Smooth muscle cell of the brain vasculature (primary cell): Measurements from ENCODE around the gene EML2.
"Not testable (repeated sequence)": the region's sequence is repeated elsewhere in the genome, so short reads cannot be mapped to it uniquely, and the experiment has no call there.

ENCODE experiments used
- DNase-seq: peaks from one replicate; pipeline ENCODE4 v3.0.0-alpha.2; 2012; ENCODE audit warnings: low read depth, low spot score

The EML2 gene, protein sequence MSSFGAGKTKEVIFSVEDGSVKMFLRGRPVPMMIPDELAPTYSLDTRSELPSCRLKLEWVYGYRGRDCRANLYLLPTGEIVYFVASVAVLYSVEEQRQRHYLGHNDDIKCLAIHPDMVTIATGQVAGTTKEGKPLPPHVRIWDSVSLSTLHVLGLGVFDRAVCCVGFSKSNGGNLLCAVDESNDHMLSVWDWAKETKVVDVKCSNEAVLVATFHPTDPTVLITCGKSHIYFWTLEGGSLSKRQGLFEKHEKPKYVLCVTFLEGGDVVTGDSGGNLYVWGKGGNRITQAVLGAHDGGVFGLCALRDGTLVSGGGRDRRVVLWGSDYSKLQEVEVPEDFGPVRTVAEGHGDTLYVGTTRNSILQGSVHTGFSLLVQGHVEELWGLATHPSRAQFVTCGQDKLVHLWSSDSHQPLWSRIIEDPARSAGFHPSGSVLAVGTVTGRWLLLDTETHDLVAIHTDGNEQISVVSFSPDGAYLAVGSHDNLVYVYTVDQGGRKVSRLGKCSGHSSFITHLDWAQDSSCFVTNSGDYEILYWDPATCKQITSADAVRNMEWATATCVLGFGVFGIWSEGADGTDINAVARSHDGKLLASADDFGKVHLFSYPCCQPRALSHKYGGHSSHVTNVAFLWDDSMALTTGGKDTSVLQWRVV

GRCh38 chr19:45638930-45639729, at the start of gene EML2:
EML2 (minus strand) TSS chr19:45639397; CDS start chr19:45639376, 21 bp downstream.
- DNase-seq = no peak

- no peak for DNase-seq
These were observed 48.4 kb upstream of the EML2 start for GRCh38 chr19:45687599-45687998.

GRCh38 chr19:45685045-45685444, 45.8 kb upstream of the EML2 start:
- not testable (repeated sequence) for DNase-seq

DNA sequence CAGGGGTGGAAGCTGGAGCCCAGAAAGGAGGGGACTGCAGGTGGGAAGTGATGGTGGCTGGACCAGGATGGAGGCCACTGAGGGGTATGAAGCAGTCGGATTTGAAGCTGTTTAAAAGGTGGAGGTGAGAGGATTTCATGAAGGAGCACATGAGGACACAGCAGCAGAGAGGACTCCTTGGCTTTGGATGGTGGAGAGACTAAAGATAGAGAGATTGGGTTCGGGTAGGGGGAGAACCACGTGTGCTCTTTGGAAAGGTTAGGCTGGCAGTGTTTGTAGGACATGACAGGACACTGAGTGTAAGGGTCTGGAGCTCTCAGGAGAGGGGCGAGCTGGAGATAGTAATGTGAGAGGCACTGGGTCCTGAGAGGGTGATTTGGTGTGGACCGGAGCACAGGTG, 43.7 kb upstream of the EML2 start:
- DNase-seq = no peak

DNA sequence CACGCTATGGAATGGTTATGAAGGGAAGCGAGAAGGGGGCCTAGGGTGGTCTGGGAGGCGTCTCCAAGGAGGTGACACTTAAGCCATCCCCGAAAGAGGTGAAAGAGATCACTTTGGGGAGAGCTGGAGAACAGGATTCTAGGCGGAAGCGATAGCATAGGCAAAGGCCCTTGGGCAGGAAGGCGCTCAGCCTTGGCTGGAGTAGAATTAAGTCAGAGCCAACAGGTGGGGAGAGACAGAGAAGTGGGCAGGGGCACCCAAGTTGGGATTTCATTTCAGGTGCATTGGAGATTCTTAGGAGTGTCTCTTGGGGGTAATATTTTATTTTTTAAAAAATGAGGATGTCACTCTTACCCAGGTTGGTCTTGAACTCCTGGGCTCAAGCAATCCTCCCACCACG, 42.9 kb upstream of the EML2 start:
- DNase-seq = no peak

DNA sequence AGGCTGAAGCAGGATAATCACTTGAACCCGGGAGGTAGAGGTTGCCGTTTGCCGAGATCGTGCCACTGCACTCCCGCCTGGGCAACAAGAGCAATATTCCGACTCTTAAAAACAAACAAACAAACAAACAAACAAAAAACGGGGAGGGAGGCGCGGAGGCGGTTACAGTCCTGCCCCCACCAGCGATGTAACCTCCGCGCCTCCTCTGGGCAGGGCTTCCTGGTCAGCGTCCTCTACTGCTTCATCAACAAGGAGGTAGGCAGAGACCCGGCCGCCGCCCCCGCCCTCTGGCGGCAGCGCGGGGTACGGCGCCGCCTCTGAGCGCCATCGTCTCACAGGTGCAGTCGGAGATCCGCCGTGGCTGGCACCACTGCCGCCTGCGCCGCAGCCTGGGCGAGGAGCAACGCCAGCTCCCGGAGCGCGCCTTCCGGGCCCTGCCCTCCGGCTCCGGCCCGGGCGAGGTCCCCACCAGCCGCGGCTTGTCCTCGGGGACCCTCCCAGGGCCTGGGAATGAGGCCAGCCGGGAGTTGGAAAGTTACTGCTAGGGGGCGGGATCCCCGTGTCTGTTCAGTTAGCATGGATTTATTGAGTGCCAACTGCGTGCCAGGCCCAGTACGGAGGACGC, 42.3 kb upstream of the EML2 start:
- DNase-seq = peak; percentile 40

DNA sequence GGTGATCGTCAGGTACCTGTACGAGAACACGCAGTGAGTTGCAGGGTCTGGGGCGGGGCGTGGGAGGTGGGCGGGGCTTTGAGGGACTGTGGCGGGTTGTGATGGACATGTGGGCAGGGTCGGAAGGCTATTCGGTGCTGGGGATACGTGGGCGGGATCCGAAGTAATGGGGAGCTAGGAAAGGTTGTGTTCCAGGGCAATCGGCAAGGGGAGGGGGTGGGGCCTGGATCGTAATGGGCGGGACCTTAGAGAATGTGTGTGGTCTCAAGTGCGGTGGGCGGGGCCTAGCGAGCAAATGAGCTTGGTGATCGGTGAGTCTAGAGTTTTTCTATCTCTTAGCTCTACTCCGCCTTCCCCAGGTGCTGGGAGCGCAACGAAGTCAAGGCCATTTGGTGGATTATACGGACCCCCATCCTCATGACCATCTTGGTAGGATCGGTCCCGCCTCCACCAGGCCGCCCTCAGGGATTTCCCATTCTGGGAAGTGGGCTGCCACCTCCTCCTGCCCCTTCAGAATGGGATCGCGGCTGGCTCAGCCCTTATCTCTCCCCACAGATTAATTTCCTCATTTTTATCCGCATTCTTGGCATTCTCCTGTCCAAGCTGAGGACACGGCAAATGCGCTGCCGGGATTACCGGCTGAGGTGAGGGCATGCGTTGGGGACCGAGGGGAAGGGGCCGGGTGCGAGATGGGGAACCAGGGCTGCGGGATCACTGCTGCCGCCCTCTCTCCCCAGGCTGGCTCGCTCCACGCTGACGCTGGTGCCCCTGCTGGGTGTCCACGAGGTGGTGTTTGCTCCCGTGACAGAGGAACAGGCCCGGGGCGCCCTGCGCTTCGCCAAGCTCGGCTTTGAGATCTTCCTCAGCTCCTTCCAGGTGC, 38.4 kb upstream of the EML2 start:
- DNase-seq = peak; percentile 21

DNA sequence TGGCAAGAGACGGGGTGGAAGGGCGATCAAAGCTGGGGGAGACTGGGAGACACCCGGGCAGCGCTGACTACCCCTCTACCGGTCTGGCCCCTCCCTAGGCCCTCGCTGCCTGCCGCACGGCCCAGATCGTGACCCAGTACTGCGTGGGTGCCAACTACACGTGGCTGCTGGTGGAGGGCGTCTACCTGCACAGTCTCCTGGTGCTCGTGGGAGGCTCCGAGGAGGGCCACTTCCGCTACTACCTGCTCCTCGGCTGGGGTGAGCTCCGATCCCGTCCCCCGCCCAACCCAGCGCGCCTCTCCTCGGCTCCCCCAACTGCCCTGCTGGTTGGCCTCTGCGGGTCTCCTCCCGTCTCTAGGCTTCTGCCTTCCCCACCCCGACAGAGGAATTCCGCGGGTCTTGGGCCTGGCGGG, 37.7 kb upstream of the EML2 start:
- DNase-seq = no peak

- DNase-seq = no peak
These were observed 35.7 kb upstream of the EML2 start for GRCh38 chr19:45674946-45675345.

DNA sequence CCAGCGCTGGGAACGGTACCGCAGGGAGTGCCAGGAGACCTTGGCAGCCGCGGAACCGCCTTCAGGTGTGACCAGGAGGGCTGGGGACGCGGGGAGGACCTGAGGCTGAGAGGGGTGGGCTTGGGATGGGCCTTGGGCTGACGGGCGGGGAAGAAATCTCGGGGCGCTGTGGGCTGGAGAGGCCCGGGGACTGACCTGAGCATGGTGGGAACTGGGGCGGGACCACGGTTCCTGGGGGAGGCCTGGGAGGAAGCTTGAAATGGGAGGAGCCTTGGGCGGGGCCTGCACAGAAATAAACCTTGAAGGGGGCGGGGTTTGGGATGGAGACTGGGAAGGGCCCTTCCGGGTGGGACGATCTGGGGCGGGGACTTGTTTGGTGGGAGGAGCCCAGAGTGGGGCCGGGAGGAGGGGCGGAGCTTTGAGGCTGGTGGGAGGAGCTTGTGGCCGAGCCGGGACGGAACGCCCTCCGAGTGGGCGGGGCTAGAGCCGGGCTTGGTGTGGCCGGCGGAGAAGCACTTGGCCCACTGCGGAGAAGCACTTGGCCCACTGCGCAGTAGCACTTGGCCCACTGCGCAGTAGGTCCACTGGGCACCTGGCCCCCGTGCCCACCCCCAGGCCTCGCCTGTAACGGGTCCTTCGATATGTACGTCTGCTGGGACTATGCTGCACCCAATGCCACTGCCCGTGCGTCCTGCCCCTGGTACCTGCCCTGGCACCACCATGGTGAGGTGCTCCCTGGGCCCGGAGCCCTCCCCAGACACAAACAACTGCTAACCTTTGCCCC, 31.7 kb upstream of the EML2 start:
- DNase-seq = no peak

GRCh38 chr19:45668342-45668871, 29.2 kb upstream of the EML2 start:
- DNase-seq = no peak

GRCh38 chr19:45667620-45668341, 28.6 kb upstream of the EML2 start, which contains the start of gene GIPR:
GIPR (plus strand) TSS chr19:45668221; CDS start chr19:45669521, 1,300 bp downstream.
- no peak for DNase-seq

GRCh38 chr19:45664575-45664974, 25.4 kb upstream of the EML2 start:
- DNase-seq = no peak

GRCh38 chr19:45663800-45664199, 24.6 kb upstream of the EML2 start:
- DNase-seq = no peak

DNA sequence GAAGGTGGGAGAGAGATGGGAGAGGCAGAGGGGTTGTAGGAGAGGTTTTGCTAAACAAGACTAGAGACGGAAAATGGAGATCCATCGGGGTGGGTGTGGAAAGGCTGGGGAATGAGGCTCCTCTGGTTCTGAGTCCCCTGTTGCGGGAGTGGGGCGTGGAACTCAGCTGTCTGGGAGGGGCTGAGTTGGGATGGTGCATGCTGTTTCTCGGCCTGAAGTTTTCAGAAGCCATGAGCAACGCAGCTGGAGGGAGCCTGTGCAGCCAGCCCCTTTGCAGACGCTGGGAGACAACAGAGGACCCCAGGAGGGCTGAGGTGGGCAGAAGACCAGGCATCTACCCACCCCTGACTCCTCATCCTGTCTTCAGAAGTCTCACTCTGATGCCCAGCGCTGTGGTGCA, 21.4 kb upstream of the EML2 start:
- no peak for DNase-seq

DNA sequence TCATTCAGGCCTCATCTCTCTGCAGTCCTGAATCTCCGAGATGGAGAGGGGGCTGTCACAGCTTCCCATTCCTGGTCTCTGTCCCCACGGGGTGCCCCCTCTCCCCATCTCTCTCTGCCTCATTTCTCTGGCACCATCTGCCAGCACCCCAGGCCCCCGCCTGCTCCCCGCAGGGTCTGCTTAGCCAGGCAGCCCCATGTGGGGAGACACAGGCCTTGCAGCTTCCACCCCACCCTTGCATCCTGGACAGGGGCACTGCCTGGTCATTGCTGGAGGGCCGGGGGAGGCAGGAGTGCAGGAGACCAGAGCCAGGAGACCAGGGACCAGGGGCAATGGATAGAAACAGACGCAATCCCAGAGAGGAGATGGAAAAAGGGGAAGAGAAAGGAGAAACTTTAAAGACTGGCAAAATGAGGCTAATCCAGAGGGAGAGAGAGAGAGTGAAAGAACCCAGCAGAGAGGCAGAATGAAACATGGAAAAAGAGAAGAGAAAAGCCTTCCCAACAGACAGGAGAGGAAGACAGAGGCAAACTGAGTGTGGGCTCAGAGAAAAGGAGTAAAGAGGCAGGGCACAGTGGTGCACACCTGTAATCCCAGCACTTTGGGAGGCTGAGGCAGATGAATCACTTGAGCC, 20.0 kb upstream of the EML2 start:
- no peak for DNase-seq

DNA sequence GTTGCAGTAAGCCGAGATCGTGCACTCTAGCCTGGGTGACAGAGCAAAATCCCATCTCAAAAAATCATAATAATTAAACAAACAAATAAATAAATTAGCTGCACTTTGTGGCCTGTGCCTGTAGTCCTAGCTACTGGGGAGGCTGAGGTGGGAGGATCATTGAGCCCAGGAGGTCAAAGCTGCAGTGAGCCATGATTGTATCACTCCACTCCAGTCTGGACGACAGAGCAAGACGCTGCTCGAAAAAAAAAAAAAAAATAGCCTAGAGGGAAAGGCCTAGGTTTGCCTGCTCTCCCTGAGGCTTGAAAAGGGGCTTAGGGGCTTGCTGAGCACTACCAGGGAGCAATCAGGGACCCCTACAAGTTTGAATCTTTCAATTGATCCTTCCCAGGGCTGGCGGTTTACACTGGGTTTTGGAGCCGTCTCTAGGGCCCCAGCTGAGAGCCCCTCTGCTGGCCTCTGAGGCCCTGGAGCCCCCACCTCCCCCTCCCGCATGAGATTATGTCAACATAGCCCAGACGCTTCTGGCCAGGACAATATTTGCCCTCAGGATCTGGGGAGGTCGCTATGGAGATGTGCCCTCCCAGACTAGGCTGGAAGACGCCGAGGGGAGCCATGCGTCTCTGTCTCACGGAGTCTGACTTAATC, 18.4 kb upstream of the EML2 start:
- no peak for DNase-seq

DNA sequence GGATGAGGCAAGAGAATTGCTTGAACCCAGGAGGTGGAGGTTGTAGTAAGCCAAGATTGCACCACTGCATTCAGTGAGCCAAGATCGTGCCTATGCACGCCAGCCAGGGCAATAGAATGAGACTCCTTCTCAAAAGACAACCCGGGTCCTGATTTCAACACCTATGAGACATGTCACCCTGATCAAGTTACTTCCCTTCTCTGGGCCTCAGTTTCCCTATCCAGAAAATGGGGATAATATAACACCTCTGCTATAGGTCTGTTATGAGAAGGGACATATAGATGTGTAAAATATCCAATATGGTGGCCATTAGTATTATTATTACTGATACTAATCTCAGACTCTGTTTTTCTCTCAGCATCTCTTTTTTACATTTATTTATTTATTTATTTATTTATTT, 15.9 kb upstream of the EML2 start:
- DNase-seq = no peak
